Common myeloid progenitor, CD34-positive (primary cell): Measurements from ENCODE around the gene RGS2.

Experiments
- CTCF ChIA-PET: fragments of 350-600 bp; sonication (Branson Sonifier 250); formaldehyde crosslinking; loops from one replicate; lab custom pipeline; 2021; ENCODE audit warnings: antibody characterized with exemption; lab: Charles Lee
- POLR2A ChIA-PET: fragments of 350-600 bp; sonication (Branson Sonifier 250); formaldehyde crosslinking; loops from one replicate; lab custom pipeline; 2021; ENCODE audit warnings: antibody characterized with exemption; lab: Charles Lee
- DNase-seq, 3 donors: peaks; one replicate each; pipeline versions ENCODE4 v3.0.0 to v3.0.0-alpha.2; 2013
- H3K27ac ChIP-seq, 2 experiments: 1 replicate in 1 of 2; 2 replicates in 1 of 2; pipeline ENCODE4 v1.7.0; 2013; ENCODE audit warnings: inconsistent platforms in 2 of 2, low read length in 2 of 2, mild to moderate bottlenecking in 2 of 2, low read depth in 1 of 2, moderate library complexity in 1 of 2; ENCODE audit not compliant: severe bottlenecking in 2 of 2, insufficient read depth in 1 of 2, poor library complexity in 1 of 2
- H3K27me3 ChIP-seq, 5 experiments: replicated peaks in 2 of 5; 1 replicate in 3 of 5; 2 replicates in 2 of 5; pipeline versions ENCODE4 v1.6.1 to v1.7.0; 2013; ENCODE audit warnings: low read length in 4 of 5, mild to moderate bottlenecking in 2 of 5, moderate library complexity in 2 of 5, inconsistent platforms in 1 of 5; ENCODE audit not compliant: insufficient read depth in 5 of 5, control insufficient read depth in 4 of 5
- H3K36me3 ChIP-seq, 4 experiments: 1 replicate in 2 of 4; 2 replicates in 2 of 4; pipeline versions ENCODE4 v1.6.1 to v1.7.0; 2013; ENCODE audit warnings: low read length in 3 of 4, control low read depth in 1 of 4, mild to moderate bottlenecking in 1 of 4; ENCODE audit not compliant: control insufficient read depth in 4 of 4, insufficient read depth in 4 of 4
- H3K4me1 ChIP-seq, 4 experiments: 1 replicate in 3 of 4; 2 replicates in 1 of 4; pipeline versions ENCODE4 v1.6.1 to v1.7.1; 2013; ENCODE audit warnings: low read length in 3 of 4, mild to moderate bottlenecking in 3 of 4, control low read depth in 1 of 4, inconsistent platforms in 1 of 4, moderate library complexity in 1 of 4; ENCODE audit not compliant: control insufficient read depth in 4 of 4, insufficient read depth in 4 of 4; ENCODE audit errors: control extremely low read depth in 1 of 4
- H3K4me3 ChIP-seq, 7 experiments: 1 replicate in 4 of 7; 2 replicates in 3 of 7; pipeline versions ENCODE4 v1.5.1 to v1.7.0; 2013; ENCODE audit warnings: mild to moderate bottlenecking in 7 of 7, low read length in 6 of 7, moderate library complexity in 6 of 7, inconsistent platforms in 2 of 7, low read depth in 2 of 7, control low read depth in 1 of 7; ENCODE audit not compliant: insufficient read depth in 4 of 7, control insufficient read depth in 1 of 7; ENCODE audit errors: extremely low read depth in 1 of 7
- H3K9me3 ChIP-seq, 5 experiments: 1 replicate in 4 of 5; 2 replicates in 1 of 5; pipeline versions ENCODE4 v1.6.1 to v1.7.1; 2013; ENCODE audit warnings: low read length in 4 of 5, mild to moderate bottlenecking in 2 of 5, inconsistent platforms in 1 of 5, low read depth in 1 of 5, moderate library complexity in 1 of 5; ENCODE audit not compliant: control insufficient read depth in 4 of 5, insufficient read depth in 2 of 5; ENCODE audit errors: control extremely low read depth in 1 of 5
- WGBS: methylation state at CpG from one replicate; pipeline ENCODE4 v1.1.5; 2013; ENCODE audit not compliant: insufficient coverage; 5-methylcytosine and 5-hydroxymethylcytosine counted together

RGS2 gene

GRCh38 chr1:192776998-192777397 is 31.8 kb upstream of the RGS2 start:
- Histone ChIP-seq H3K36me3 (no peaks in the 10 kb centered on the region), H3K27me3 (no peaks in the 10 kb centered on the region), H3K4me3 (no peak overlapping the region), H3K4me1 (no peaks in the 10 kb centered on the region), H3K9me3 (no peaks in the 10 kb centered on the region), H3K27ac (no peak overlapping the region)
- ChIA-PET CTCF (no interaction called here), POLR2A (no interaction called here)
- WGBS: 96% methylated on average over 3 of the region's 3 CpGs
- no peak for DNase-seq

- Histone ChIP-seq H3K27me3 (no peaks in the 10 kb centered on the region), H3K4me1 (peaks cover 0 to 4% (median 1%) of the 10 kb centered on the region in 4 experiments), H3K9me3 (no peaks in the 10 kb centered on the region), H3K36me3 (no peaks in the 10 kb centered on the region), H3K4me3 (no peak overlapping the region), H3K27ac (no peak overlapping the region)
- ChIA-PET POLR2A (no interaction called here), CTCF (no interaction called here)
- WGBS: 97% methylated on average over 6 of the region's 6 CpGs
- no peak for DNase-seq
Measured at GRCh38 chr1:192783791-192784190, 25.0 kb upstream of the RGS2 start.

- no CpG with 5 or more reads among the region's 2 CpGs for WGBS
- no peak for DNase-seq
- Histone ChIP-seq H3K9me3 (no peaks in the 10 kb centered on the region), H3K4me1 (peaks cover 0 to 4% (median 1%) of the 10 kb centered on the region in 4 experiments), H3K36me3 (no peaks in the 10 kb centered on the region), H3K27ac (no peak overlapping the region), H3K27me3 (no peaks in the 10 kb centered on the region), H3K4me3 (no peak overlapping the region)
- CTCF ChIA-PET: no interaction called here
- POLR2A ChIA-PET: no interaction called here
Measured at GRCh38 chr1:192784397-192784796, 24.4 kb upstream of the RGS2 start.

- H3K36me3 ChIP-seq: no peaks in the 10 kb centered on the region
- peaks cover 0 to 4% (median 1%) of the 10 kb centered on the region in 4 experiments for H3K4me1 ChIP-seq
- no peaks in the 10 kb centered on the region for H3K9me3 ChIP-seq
- H3K27me3 ChIP-seq: no peaks in the 10 kb centered on the region
- DNase-seq: no peak
- no CpG with 5 or more reads among the region's 4 CpGs for WGBS
- CTCF ChIA-PET: no interaction called here
- no peak overlapping the region for H3K4me3 ChIP-seq
- POLR2A ChIA-PET: no interaction called here
- no peak overlapping the region for H3K27ac ChIP-seq
Measured at GRCh38 chr1:192786576-192786975, 22.3 kb upstream of the RGS2 start.

- Histone ChIP-seq H3K27me3 (no peaks in the 10 kb centered on the region), H3K4me3 (no peak overlapping the region), H3K4me1 (peaks cover 0 to 4% (median 1%) of the 10 kb centered on the region in 4 experiments), H3K27ac (no peak overlapping the region), H3K36me3 (no peaks in the 10 kb centered on the region), H3K9me3 (no peaks in the 10 kb centered on the region)
- CTCF ChIA-PET: interaction anchor here (0.8 kb wide), 1 partner anchor 9 kb away, joined by 3 read pairs; no protein-coding TSS in a partner anchor
- WGBS: 57% methylated on average over 8 of the region's 9 CpGs
- peak in 2 of 3 donors; percentile 52 to 60 for DNase-seq
- POLR2A ChIA-PET: no interaction called here
Measured at GRCh38 chr1:192787914-192788585, 20.8 kb upstream of the RGS2 start.

- Histone ChIP-seq H3K27ac (no peak overlapping the region), H3K36me3 (no peaks in the 10 kb centered on the region), H3K9me3 (no peaks in the 10 kb centered on the region), H3K27me3 (no peaks in the 10 kb centered on the region), H3K4me1 (peaks cover 0 to 4% (median 1%) of the 10 kb centered on the region in 4 experiments), H3K4me3 (no peak overlapping the region)
- ChIA-PET CTCF (no interaction called here), POLR2A (no interaction called here)
- DNase-seq: no peak
- WGBS: 100% methylated on average over 1 of the region's 2 CpGs
Measured at GRCh38 chr1:192789871-192790270, 19.0 kb upstream of the RGS2 start.

- Histone ChIP-seq H3K27ac (no peak overlapping the region), H3K4me3 (no peak overlapping the region), H3K36me3 (no peaks in the 10 kb centered on the region), H3K9me3 (no peaks in the 10 kb centered on the region), H3K4me1 (peaks cover 5 to 13% (median 8%) of the 10 kb centered on the region in 4 experiments), H3K27me3 (no peaks in the 10 kb centered on the region)
- no CpG with 5 or more reads among the region's 2 CpGs for WGBS
- POLR2A ChIA-PET: no interaction called here
- no peak for DNase-seq
- CTCF ChIA-PET: interaction anchor here (1.7 kb wide), 1 partner anchor 15 kb away, joined by 7 read pairs; no protein-coding TSS in a partner anchor
Measured at GRCh38 chr1:192792628-192793027, 16.2 kb upstream of the RGS2 start.
